ENCODE data around the gene EGLN3. TPM values are rescaled to one million over a fixed set of nuclear protein-coding genes. Genes with fewer than 3 reads are reported as not detected.

Gene EGLN3
- total and polyA plus RNA-seq, 2 donors (not counting 3 experiments of a cell fraction or from before 2014, with no cell fraction given) = 0.20 TPM; not detected in 1

DNA sequence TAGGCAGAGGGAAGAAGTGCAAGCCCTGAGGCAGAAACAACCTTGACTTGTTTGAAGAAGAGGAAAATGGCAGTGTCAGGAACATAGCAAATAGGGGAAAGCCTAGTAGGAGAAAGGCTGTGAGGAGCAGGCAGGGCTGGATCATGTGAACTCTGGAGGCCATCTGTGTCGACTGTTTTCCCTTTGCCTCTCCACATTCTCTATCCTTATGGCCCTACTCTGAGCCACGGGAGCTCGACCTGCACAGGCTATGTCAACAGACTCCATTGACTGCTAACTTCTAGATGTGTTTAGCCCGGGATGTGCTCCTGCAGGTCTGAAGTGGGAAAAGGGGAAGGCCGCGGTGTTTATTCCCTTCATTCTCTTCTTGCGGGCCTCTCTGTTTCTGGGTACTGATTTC, 35.2 kb downstream of the EGLN3 start:
- H3K36me3 ChIP-seq (ENCODE audit: control insufficient read depth in 2 of 2, extremely low read depth in 1 of 2, insufficient read depth in 2 of 2, low read length in 2 of 2) = no peaks in the 10 kb centered on the region
- no peaks in the 10 kb centered on the region for H3K9me3 ChIP-seq (replicated peaks; ENCODE audit: control insufficient read depth, insufficient read depth, low read length)
- peaks cover 27% of the 10 kb centered on the region for H3K4me1 ChIP-seq (ENCODE audit: control insufficient read depth, extremely low read depth, insufficient read depth, low read length)
- CTCF ChIA-PET = no interaction called here
- dilution Hi-C loops (cut with MboI; ENCODE audit: extremely low pct_ligation_motif_present, low sequenced_read_pairs) = no loop called here
- no peaks in the 10 kb centered on the region for H3K9me1 ChIP-seq (replicated peaks; ENCODE audit: control insufficient read depth, extremely low read depth, insufficient read depth, low read length)
- H2AFZ ChIP-seq (ENCODE audit: low read depth, low read length) = no peak overlapping the region
- no peaks in the 10 kb centered on the region for H4K20me1 ChIP-seq (replicated peaks; ENCODE audit: control insufficient read depth, extremely low read depth, insufficient read depth, low read length)
- H3K27me3 ChIP-seq (ENCODE audit: control insufficient read depth in 2 of 2, insufficient read depth in 2 of 2, low read length in 2 of 2) = no peaks in the 10 kb centered on the region
- no peak for FAIRE-seq
- H3K4me2 ChIP-seq (ENCODE audit: insufficient read depth, low read length) = no peak overlapping the region
- no peak for TF ChIP-seq FOS (IDR thresholded peaks at IDR 0.05; ENCODE audit: borderline replicate concordance, insufficient read depth, low read length)
- TF ChIP-seq GATA2 (IDR thresholded peaks at IDR 0.05; ENCODE audit: insufficient read depth, insufficient read length, low read depth, low read length) = no peak
- TF ChIP-seq, protein P1, sequence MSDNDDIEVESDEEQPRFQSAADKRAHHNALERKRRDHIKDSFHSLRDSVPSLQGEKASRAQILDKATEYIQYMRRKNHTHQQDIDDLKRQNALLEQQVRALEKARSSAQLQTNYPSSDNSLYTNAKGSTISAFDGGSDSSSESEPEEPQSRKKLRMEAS (IDR thresholded peaks at IDR 0.05; ENCODE audit: insufficient read depth, insufficient read length) = no peak
- no peak for TF ChIP-seq JUN (IDR thresholded peaks at IDR 0.05; ENCODE audit: borderline replicate concordance, insufficient read depth, insufficient read length, low read depth)
- TF ChIP-seq, protein P2, sequence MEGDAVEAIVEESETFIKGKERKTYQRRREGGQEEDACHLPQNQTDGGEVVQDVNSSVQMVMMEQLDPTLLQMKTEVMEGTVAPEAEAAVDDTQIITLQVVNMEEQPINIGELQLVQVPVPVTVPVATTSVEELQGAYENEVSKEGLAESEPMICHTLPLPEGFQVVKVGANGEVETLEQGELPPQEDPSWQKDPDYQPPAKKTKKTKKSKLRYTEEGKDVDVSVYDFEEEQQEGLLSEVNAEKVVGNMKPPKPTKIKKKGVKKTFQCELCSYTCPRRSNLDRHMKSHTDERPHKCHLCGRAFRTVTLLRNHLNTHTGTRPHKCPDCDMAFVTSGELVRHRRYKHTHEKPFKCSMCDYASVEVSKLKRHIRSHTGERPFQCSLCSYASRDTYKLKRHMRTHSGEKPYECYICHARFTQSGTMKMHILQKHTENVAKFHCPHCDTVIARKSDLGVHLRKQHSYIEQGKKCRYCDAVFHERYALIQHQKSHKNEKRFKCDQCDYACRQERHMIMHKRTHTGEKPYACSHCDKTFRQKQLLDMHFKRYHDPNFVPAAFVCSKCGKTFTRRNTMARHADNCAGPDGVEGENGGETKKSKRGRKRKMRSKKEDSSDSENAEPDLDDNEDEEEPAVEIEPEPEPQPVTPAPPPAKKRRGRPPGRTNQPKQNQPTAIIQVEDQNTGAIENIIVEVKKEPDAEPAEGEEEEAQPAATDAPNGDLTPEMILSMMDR (IDR thresholded peaks at IDR 0.05; ENCODE audit: extremely low read depth in 1 of 2, insufficient read depth in 1 of 2, low read depth in 1 of 2, low read length in 2 of 2) = no peak
- TF ChIP-seq MYC (IDR thresholded peaks at IDR 0.05; ENCODE audit: low read depth, low read length) = no peak
- no peak for TF ChIP-seq POLR2AphosphoS5 (IDR thresholded peaks at IDR 0.05; ENCODE audit: insufficient read depth, low read depth, low read length)
- TF ChIP-seq EZH2 (IDR thresholded peaks at IDR 0.05; ENCODE audit: borderline replicate concordance, low read depth, low read length, severe bottlenecking) = no peak
- TF ChIP-seq POLR2A (IDR thresholded peaks at IDR 0.05; ENCODE audit: low read depth, low read length) = no peak
- H3K9ac ChIP-seq (replicated peaks; ENCODE audit: extremely low read depth, insufficient read depth, low read length) = no peak overlapping the region
- H3K4me3 ChIP-seq (replicated peaks in 1 of 3; ENCODE audit: insufficient read depth in 1 of 3, low read depth in 1 of 3, low read length in 3 of 3) = no peak overlapping the region
- no peaks in the 10 kb centered on the region for H3K79me2 ChIP-seq (ENCODE audit: control insufficient read depth, insufficient read depth, low read length)
- no peak for DNase-seq (ENCODE audit: low read depth, low spot score)
- no peak overlapping the region for H3K27ac ChIP-seq (ENCODE audit: insufficient read depth, low read depth, low read length)
- BruUV-seq (replicated peaks) = no TSS peak
- intact Hi-C loops (cut with micrococcal nuclease) = loop anchor here (2.0 to 5.0 kb wide), 2 partner anchors 35 to 147 kb away; partner anchors contain the start of gene EGLN3
- POLR2A ChIA-PET = no interaction called here

All from endothelial cell of umbilical vein (primary cell).